ENCODE results near the gene ZDHHC7.

Gene ZDHHC7

DNA sequence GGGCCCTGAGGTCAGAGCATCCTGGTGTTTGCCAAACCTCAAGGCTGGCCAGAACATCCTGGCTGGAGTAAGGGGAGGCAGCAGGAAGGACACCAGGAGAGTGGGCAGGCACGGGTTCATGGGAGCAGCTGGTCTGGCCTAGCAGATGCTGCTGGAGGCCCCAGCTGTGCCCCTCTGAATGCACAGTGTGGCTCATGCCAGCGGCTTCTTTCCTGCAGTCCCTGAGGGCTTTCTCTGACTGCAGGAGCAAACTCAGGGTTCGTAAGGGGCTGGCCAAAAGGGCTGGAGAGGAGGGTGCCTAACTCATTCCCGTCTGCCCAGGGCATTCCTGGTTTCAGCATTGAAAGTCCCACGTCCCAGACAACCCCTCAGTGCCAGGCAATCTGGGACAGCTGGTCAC lies 78.7 kb downstream of the ZDHHC7 start:
- no peak for DNase-seq

GRCh38 chr16:84931506-84931905 lies 79.8 kb downstream of the ZDHHC7 start:
- DNase-seq: no peak

GRCh38 chr16:84931107-84931494 lies 80.2 kb downstream of the ZDHHC7 start:
- DNase-seq: no peak

GRCh38 chr16:84930298-84931106 lies 80.8 kb downstream of the ZDHHC7 start:
- no peak for DNase-seq

DNA sequence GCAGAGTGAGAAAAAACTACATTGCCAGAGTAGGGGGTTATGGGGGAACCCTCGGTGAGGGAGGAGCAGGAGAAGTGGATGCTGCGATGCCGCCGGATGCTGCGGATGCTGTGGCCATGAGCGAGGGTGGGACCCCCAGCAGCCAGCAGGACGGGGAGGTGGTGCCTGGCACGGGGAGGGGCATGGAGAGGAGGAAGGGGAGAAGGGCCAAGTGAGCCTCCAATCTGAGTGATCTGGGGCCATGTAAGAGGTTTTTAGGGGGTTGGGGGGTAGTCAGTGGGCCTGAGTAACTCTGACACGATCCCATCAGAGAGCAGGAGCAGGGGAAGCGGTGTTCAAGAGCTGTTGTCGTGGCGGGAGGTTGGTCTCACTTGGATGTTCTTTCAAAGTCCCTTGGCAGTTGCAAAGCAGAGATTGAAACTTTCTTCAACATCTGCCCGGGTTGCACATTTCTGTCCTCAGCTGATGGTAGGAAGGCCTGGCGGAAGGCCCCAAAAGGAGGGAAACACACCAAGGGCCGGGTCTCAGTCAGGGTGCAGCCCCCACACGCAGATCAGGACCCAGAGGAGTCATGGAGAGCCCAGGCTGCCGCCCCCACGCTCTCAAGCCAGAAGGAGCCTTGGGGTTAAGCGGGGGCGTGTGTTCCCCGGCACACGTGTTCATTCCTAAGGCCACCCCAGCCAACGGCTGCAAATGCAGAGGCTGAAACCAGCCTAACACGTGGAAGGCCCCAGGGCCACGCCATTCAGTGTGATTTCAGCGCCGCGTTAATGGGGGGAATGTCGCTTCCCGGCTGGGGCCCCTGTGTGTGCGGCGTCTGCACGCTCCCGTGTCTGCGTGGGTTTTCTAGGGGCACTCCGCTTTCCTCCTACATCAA lies 81.7 kb downstream of the ZDHHC7 start:
- no peak for DNase-seq

- DNase-seq: no peak
Observed at GRCh38 chr16:84928679-84929420, 82.5 kb downstream of the ZDHHC7 start.

- DNase-seq: no peak
Observed at GRCh38 chr16:84927621-84928591, 83.4 kb downstream of the ZDHHC7 start.

DNA sequence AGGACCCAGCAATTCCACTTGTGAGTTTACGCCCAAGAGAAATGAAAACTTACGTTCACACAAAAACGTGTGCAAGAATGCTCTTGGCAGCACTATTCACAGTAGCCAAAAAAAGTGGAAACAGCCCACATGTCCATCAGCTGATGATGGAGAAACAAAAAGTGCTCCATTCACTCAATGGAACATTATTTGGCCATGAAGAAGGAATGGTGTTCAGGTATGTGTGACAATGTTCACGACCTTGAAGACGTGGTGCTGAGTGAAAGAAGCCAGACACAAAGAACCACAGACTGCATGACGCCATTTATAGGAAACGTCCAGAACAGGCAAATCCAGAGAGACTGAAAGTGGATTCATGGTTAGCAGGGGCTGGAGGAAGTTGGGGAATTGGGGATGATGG lies 84.9 kb downstream of the ZDHHC7 start:
- no peak for DNase-seq

DNA sequence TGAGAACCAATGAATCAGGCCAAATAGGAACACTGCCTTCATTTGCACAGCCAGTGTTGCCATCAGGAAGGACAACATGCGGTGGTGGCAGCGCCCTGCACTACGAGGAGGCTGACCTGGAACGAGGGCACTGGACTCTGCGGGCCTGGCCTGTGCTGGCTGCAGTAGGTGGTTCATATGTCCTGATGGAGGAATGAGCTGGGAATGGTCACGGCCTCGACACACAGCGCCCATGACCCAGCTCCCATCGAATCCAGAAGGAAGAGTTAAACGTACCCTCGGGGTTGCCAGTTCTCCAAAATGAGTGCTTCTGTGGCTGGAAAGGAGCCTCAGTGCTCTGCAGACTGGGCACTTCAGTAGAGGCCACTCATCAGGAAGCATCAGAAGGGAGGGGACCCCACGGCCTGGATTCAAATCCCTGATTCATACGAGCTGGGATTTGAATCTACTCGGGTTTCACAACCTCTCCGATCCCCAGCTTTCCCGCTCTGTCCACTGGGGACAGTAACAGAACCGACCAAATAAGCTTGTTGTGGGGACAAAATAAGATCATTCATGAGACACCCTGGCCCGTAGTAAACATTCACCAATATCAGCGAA lies 85.5 kb downstream of the ZDHHC7 start:
- no peak for DNase-seq

- peak; percentile 55 for DNase-seq
Observed at GRCh38 chr16:84925092-84925772, 86.1 kb downstream of the ZDHHC7 start.

- no peak for DNase-seq
Observed at GRCh38 chr16:84924331-84925091, 86.8 kb downstream of the ZDHHC7 start.
